ENCODE data around the gene ARHGAP27. TPM values are rescaled to one million over a fixed set of nuclear protein-coding genes. Genes with fewer than 3 reads are reported as not detected.

The ARHGAP27 gene
- total and polyA plus RNA-seq, 2 donors (not counting 1 experiment from before 2014, with no cell fraction given) = 0.57 to 3.3 TPM

DNA sequence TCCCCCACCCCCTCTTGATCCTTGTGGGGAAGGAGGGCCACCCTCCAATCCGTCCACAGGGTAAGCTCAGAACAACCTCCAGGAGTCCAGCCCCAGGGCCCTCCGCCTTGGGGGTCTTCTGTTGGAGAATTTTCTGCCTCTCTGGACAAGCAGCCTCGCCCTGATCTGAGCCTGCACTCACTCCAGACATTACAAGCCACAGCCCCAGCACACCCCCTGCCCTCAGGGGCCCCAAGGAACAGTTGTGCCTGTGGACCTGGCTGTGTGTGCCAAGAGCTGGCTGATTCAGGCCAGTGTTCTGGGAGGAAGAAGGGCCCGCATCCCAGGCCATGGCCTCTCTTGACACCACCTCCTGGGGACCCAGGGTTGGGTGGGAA lies 477 bp upstream of the ARHGAP27 start:
- Histone ChIP-seq H3K9ac (ENCODE audit: insufficient read depth, low read length) (no peak overlapping the region), H2AFZ (ENCODE audit: low read length) (no peak overlapping the region), H3K4me2 (ENCODE audit: extremely low read depth, insufficient read depth, low read length) (no peak overlapping the region), H3K36me3 (ENCODE audit: control insufficient read depth, insufficient read depth, low read length) (peaks cover 8% of the 10 kb centered on the region), H3K27ac (ENCODE audit: insufficient read depth, low read length) (no peak overlapping the region), H3K4me1 (ENCODE audit: control insufficient read depth, extremely low read depth, insufficient read depth, low read length) (peaks cover 8% of the 10 kb centered on the region), H4K20me1 (ENCODE audit: control insufficient read depth, extremely low read depth, insufficient read depth, low read length) (no peaks in the 10 kb centered on the region), H3K79me2 (ENCODE audit: control insufficient read depth, insufficient read depth, low read length) (no peaks in the 10 kb centered on the region), H3K4me3 (replicated peaks in 1 of 4; ENCODE audit: control extremely low read depth in 1 of 4, insufficient read depth in 1 of 4, low read depth in 3 of 4, low read length in 4 of 4) (no peak overlapping the region), H3K9me3 (ENCODE audit: control insufficient read depth, insufficient read depth, low read depth, low read length) (no peaks in the 10 kb centered on the region), H3K27me3 (ENCODE audit: control insufficient read depth, insufficient read depth, low read length) (peaks cover 25% of the 10 kb centered on the region)
- TF ChIP-seq EZH2 (IDR thresholded peaks at IDR 0.05; ENCODE audit: low read length, missing control alignments) = no peak
- no peak for TF ChIP-seq CTCF (conservative IDR thresholded peaks at IDR 0.05 in 1 of 2, IDR thresholded peaks at IDR 0.05 in 1 of 2; ENCODE audit: low read depth in 1 of 2, low read length in 2 of 2)
- DNase-seq (ENCODE audit: low read depth in 2 of 2) = no peak

DNA sequence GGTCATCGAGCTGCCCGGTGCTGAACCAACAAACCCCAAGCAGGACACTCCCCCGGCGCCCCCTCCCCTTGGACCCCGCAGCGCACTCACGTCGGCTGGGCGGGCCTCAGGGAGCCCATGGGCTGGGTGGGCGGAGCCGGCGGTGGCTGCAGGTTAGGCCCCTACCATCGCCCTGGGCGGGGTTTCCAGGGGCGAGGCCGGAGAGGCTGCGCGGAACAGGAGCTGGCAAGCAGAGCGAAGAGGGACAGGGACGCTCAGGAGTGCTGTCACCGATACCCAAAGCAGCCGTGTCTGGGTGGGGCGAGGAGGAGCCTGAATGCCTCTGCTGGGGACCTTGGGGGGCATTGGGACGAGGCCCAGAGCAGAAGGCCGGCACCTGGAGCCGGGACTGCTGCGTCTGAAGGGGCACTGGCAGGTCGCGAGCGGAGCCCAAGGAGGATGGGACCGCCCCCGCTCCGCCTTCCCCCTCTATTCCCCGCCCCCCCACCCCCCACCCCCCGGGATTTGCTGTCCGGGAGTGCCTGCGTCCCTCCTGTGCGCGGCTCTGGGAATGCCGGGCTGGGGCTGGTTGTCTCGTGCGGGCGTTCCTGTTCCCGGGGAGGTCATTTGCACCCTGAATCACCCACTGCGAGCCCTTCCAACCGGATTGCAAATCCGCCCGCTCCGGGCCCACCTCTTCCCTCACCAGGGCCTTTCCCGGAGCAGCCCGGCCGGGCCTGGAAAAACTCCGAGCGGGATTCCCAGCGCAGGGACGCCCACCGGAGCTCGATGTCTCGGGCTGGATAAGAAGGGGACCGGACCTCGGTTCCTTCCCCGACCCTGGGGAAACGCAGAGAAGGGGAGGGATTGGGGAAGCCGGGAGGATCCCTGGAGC lies 902 bp downstream of the ARHGAP27 start:
- Histone ChIP-seq H3K27ac (ENCODE audit: insufficient read depth, low read length) (no peak overlapping the region), H3K4me1 (ENCODE audit: control insufficient read depth, extremely low read depth, insufficient read depth, low read length) (peaks cover 9% of the 10 kb centered on the region), H3K79me2 (ENCODE audit: control insufficient read depth, insufficient read depth, low read length) (no peaks in the 10 kb centered on the region), H3K4me3 (replicated peaks in 1 of 4; ENCODE audit: control extremely low read depth in 1 of 4, insufficient read depth in 1 of 4, low read depth in 3 of 4, low read length in 4 of 4) (peak overlapping the region; percentile 25 to 46 (median 36)), H4K20me1 (ENCODE audit: control insufficient read depth, extremely low read depth, insufficient read depth, low read length) (no peaks in the 10 kb centered on the region), H3K4me2 (ENCODE audit: extremely low read depth, insufficient read depth, low read length) (peak overlapping the region; percentile 78), H3K9ac (ENCODE audit: insufficient read depth, low read length) (peak overlapping the region; percentile 16), H3K9me3 (ENCODE audit: control insufficient read depth, insufficient read depth, low read depth, low read length) (no peaks in the 10 kb centered on the region), H3K27me3 (ENCODE audit: control insufficient read depth, insufficient read depth, low read length) (peaks cover 25% of the 10 kb centered on the region), H2AFZ (ENCODE audit: low read length) (no peak overlapping the region), H3K36me3 (ENCODE audit: control insufficient read depth, insufficient read depth, low read length) (peaks cover 3% of the 10 kb centered on the region)
- no peak for TF ChIP-seq EZH2 (IDR thresholded peaks at IDR 0.05; ENCODE audit: low read length, missing control alignments)
- no peak for TF ChIP-seq CTCF (conservative IDR thresholded peaks at IDR 0.05 in 1 of 2, IDR thresholded peaks at IDR 0.05 in 1 of 2; ENCODE audit: low read depth in 1 of 2, low read length in 2 of 2)
- peak in 1 of 2 donors; percentile 39 for DNase-seq (ENCODE audit: low read depth in 2 of 2)

DNA sequence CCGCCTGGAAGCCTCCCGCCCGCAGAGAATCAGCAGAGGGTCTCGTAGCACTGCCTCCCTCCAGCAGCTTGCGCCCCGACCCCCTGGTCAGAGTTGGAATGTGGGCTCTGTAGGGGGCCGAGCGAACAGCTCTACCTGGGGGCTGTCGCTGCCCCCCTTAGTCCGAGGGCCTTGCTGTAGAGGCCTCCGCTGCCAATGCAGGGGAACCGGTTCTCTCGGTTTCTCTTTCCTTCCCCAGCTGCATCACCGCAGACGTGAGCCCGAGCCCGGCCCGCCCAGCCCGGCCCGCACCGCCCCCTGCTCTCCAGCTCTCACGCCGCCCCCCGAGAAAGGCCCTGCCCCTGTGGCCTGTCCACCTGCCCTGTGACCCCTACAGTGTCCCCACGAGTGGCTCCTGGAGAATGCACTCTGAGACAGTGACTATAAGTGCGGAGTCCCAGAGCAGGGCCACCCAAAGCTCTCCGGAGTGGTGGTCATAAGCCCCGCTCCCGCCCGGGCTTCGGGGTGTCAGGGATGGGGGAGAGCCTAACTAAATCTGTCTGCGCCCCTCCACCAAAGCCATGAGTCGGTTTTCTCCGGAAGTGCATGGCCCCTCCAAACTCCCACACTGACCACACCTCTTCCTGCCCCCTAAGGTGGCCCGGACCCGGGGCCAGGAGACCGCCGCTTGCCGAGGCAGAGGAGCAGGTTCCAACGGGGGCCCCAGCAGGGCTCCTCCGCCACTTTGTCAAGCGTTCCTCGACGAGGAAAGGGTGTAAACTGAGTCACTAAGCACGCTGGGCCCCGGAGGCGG lies 1.7 kb downstream of the ARHGAP27 start:
- no peaks in the 10 kb centered on the region for H3K36me3 ChIP-seq (ENCODE audit: control insufficient read depth, insufficient read depth, low read length)
- no peak overlapping the region for H3K27ac ChIP-seq (ENCODE audit: insufficient read depth, low read length)
- TF ChIP-seq EZH2 (IDR thresholded peaks at IDR 0.05; ENCODE audit: low read length, missing control alignments) (no peak), CTCF (conservative IDR thresholded peaks at IDR 0.05 in 1 of 2, IDR thresholded peaks at IDR 0.05 in 1 of 2; ENCODE audit: low read depth in 1 of 2, low read length in 2 of 2) (no peak)
- no peak overlapping the region for H3K9ac ChIP-seq (ENCODE audit: insufficient read depth, low read length)
- peak overlapping the region; percentile 52 for H3K4me2 ChIP-seq (ENCODE audit: extremely low read depth, insufficient read depth, low read length)
- peaks cover 25% of the 10 kb centered on the region for H3K27me3 ChIP-seq (ENCODE audit: control insufficient read depth, insufficient read depth, low read length)
- no peaks in the 10 kb centered on the region for H3K9me3 ChIP-seq (ENCODE audit: control insufficient read depth, insufficient read depth, low read depth, low read length)
- H4K20me1 ChIP-seq (ENCODE audit: control insufficient read depth, extremely low read depth, insufficient read depth, low read length) = no peaks in the 10 kb centered on the region
- peak overlapping the region in 2 of 4 experiments; percentile 25 to 45 for H3K4me3 ChIP-seq (replicated peaks in 1 of 4; ENCODE audit: control extremely low read depth in 1 of 4, insufficient read depth in 1 of 4, low read depth in 3 of 4, low read length in 4 of 4)
- no peak overlapping the region for H2AFZ ChIP-seq (ENCODE audit: low read length)
- peaks cover 9% of the 10 kb centered on the region for H3K4me1 ChIP-seq (ENCODE audit: control insufficient read depth, extremely low read depth, insufficient read depth, low read length)
- no peaks in the 10 kb centered on the region for H3K79me2 ChIP-seq (ENCODE audit: control insufficient read depth, insufficient read depth, low read length)
- DNase-seq (ENCODE audit: low read depth in 2 of 2) = no peak
